ENCODE results near the gene RAPGEF2.
"Not testable (repeated sequence)": the region's sequence is repeated elsewhere in the genome, so short reads cannot be mapped to it uniquely, and the experiment has no call there.

Gene RAPGEF2

GRCh38 chr4:159175085-159175988 is 72.5 kb downstream of the RAPGEF2 start:
- H3K27ac Mint-ChIP-seq: peak overlapping the region; percentile 16 to 48 (median 46)
- no peaks in the 10 kb centered on the region for H3K9me3 Mint-ChIP-seq
- H3K4me3 Mint-ChIP-seq: peak overlapping the region; percentile 45 to 54 (median 48)
- H3K4me1 Mint-ChIP-seq: peaks cover 41% of the 10 kb centered on the region
- TF ChIP-seq, protein P1, sequence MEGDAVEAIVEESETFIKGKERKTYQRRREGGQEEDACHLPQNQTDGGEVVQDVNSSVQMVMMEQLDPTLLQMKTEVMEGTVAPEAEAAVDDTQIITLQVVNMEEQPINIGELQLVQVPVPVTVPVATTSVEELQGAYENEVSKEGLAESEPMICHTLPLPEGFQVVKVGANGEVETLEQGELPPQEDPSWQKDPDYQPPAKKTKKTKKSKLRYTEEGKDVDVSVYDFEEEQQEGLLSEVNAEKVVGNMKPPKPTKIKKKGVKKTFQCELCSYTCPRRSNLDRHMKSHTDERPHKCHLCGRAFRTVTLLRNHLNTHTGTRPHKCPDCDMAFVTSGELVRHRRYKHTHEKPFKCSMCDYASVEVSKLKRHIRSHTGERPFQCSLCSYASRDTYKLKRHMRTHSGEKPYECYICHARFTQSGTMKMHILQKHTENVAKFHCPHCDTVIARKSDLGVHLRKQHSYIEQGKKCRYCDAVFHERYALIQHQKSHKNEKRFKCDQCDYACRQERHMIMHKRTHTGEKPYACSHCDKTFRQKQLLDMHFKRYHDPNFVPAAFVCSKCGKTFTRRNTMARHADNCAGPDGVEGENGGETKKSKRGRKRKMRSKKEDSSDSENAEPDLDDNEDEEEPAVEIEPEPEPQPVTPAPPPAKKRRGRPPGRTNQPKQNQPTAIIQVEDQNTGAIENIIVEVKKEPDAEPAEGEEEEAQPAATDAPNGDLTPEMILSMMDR (IDR thresholded peaks at IDR 0.05; ENCODE audit: unreplicated experiment in 3 of 3): peak; percentile 76 to 87 (median 80)
- no peaks in the 10 kb centered on the region for H3K27me3 Mint-ChIP-seq (ENCODE audit: low read depth)
- no peaks in the 10 kb centered on the region for H3K36me3 Mint-ChIP-seq (ENCODE audit: low read depth)

- H3K36me3 Mint-ChIP-seq (ENCODE audit: low read depth): no peaks in the 10 kb centered on the region
- no peak overlapping the region for H3K4me3 Mint-ChIP-seq
- no peaks in the 10 kb centered on the region for H3K9me3 Mint-ChIP-seq
- no peaks in the 10 kb centered on the region for H3K27me3 Mint-ChIP-seq (ENCODE audit: low read depth)
- TF ChIP-seq, protein P1 (IDR thresholded peaks at IDR 0.05; ENCODE audit: unreplicated experiment in 3 of 3): no peak
- peaks cover 42% of the 10 kb centered on the region for H3K4me1 Mint-ChIP-seq
- peak overlapping the region; percentile 16 to 48 (median 46) for H3K27ac Mint-ChIP-seq
Measured at GRCh38 chr4:159175989-159176375, 73.1 kb downstream of the RAPGEF2 start.

DNA sequence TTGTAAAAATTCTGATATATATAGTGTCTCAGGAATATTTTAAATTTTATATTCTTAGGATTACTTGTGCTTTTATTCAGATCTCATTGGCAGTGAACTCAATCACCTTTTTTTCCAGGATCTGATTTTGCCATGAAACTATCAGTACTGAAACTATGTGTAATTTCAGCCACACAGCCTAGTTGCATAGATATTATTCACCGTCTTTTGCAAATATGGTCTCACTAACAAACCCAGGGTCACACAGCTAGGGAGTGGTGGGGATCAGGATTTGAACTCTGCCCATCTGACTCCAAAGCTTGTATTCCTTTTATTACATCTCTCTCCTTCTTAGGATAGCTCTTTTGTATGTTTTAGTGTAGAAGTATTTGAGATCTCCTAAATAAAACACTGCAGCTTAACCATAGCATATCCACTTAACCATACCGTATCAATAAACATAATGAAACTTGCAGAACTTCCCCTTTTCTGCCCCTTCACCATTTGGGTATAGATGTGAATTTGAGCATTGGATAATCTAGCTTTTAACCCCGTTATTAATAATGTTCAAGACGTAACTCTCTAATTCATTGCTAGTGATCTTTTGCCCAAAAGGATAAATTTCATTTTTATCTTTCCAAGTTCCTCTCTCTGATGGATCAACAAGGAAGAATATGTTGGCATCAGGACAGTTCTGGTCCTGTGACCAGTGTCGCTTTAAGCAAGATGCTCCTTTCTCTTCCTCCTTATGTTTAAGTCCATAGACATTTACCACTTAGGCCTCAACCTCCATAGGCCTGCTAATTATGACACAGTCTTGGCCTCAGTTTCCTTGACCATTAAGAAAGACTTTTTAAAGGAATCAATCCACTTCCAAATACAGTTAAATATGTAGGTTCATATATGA is 74.6 kb downstream of the RAPGEF2 start:
- no peaks in the 10 kb centered on the region for H3K9me3 Mint-ChIP-seq
- H3K27ac Mint-ChIP-seq: no peak overlapping the region
- H3K36me3 Mint-ChIP-seq (ENCODE audit: low read depth): no peaks in the 10 kb centered on the region
- H3K4me1 Mint-ChIP-seq: peaks cover 42% of the 10 kb centered on the region
- H3K4me3 Mint-ChIP-seq: no peak overlapping the region
- TF ChIP-seq, protein P1 (IDR thresholded peaks at IDR 0.05; ENCODE audit: unreplicated experiment in 3 of 3): no peak
- H3K27me3 Mint-ChIP-seq (ENCODE audit: low read depth): no peaks in the 10 kb centered on the region

DNA sequence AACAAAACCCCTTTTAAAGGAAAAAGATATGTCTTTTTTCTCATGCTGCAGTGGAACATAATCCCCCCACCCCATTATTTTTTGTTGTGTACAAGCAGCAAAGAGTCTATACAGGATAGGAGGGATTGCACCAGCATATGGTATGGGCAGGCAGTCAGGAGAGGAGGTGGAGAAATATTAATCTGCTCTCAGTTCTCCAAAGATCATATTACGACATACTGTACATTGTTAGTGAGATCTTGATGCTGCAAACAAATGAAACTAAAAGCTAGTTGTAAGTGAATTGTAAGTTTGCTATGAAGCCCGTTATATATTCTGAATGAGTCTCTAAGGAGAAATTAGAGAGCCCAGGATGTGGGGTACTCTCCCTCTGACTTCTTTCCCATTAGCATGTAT is 75.3 kb downstream of the RAPGEF2 start:
- Mint-ChIP-seq H3K36me3 (ENCODE audit: low read depth) (no peaks in the 10 kb centered on the region), H3K27me3 (ENCODE audit: low read depth) (no peaks in the 10 kb centered on the region), H3K27ac (no peak overlapping the region), H3K9me3 (no peaks in the 10 kb centered on the region), H3K4me1 (peaks cover 40% of the 10 kb centered on the region), H3K4me3 (no peak overlapping the region)
- TF ChIP-seq, protein P1 (IDR thresholded peaks at IDR 0.05; ENCODE audit: unreplicated experiment in 3 of 3): no peak

DNA sequence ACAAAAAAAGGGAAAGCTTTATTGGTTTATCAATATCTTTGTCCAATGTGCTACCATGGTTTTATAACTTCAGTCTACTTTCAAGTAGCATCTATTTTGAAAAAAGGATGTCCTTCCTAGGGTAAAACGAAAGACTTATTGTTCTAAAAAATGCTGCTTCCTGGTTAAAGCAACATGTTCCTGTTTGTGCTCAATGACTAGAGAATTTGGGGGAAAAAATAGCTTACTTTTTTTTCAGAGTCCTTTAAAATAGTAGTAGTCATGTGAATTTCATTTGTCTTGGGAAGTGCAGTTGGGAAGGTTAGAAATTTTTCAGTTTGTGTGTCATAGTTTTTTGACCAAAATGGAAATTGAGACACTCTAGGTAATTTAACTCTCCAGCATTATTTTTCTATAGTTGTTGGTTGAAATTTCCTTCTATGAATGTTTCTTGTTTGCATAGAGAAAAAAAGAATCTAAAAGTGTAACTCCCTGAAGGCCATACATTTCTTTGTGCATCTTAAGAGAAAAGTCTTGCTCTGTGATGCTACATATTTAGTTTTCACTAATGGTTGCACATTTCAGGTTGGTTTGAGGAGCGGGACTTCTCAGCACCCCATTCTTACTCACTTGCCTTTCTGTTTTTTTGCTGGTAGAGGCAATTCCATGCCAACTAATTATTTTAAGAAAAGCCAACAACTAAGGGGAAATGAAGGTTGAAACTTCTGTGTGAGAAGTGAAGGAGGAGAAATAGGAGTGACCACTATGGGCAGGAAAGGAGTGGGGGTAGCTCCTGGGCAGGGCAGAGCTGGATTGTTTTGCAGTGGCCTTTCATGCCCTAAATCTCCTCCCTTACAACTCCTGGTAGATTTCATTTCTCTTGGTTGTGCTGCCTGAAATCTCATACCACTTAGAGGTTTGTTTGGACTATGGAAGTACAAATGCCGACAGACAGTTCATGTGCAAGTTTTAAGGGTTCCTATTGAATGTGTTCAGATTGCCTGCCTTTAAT is 76.4 kb downstream of the RAPGEF2 start:
- H3K9me3 Mint-ChIP-seq: no peaks in the 10 kb centered on the region
- H3K4me1 Mint-ChIP-seq: peaks cover 36% of the 10 kb centered on the region
- peak overlapping the region; percentile 0 to 83 (median 10) for H3K27ac Mint-ChIP-seq
- no peaks in the 10 kb centered on the region for H3K27me3 Mint-ChIP-seq (ENCODE audit: low read depth)
- H3K36me3 Mint-ChIP-seq (ENCODE audit: low read depth): peaks cover 3% of the 10 kb centered on the region
- TF ChIP-seq, protein P1 (IDR thresholded peaks at IDR 0.05; ENCODE audit: unreplicated experiment in 3 of 3): no peak
- peak overlapping the region in 1 of 3 experiments; percentile 11 for H3K4me3 Mint-ChIP-seq

GRCh38 chr4:159183885-159184605 is 81.2 kb downstream of the RAPGEF2 start:
- not testable (repeated sequence) for H3K27me3 Mint-ChIP-seq (ENCODE audit: low read depth); H3K4me3 Mint-ChIP-seq; H3K27ac Mint-ChIP-seq; H3K9me3 Mint-ChIP-seq; H3K36me3 Mint-ChIP-seq (ENCODE audit: low read depth)
- H3K4me1 Mint-ChIP-seq: peaks cover 20% of the 10 kb centered on the region
